DND-41 (cell line): ENCODE results near the gene CHST12.

Source experiments
- EZH2 ChIP-seq: IDR thresholded peaks from 3 replicates; pipeline ENCODE4 v1.6.1; 2012; ENCODE audit warnings: borderline replicate concordance, low read depth, mild to moderate bottlenecking, moderate library complexity, low read length, inconsistent platforms; ENCODE audit not compliant: severe bottlenecking
- TF ChIP-seq, protein P1 (sequence below): IDR thresholded peaks from 2 replicates; pipeline ENCODE4 v1.5.1; 2012; ENCODE audit warnings: borderline replicate concordance, low read length, moderate library complexity, mild to moderate bottlenecking; ENCODE audit not compliant: poor library complexity, severe bottlenecking; ENCODE audit errors: extremely low read depth

DNA sequence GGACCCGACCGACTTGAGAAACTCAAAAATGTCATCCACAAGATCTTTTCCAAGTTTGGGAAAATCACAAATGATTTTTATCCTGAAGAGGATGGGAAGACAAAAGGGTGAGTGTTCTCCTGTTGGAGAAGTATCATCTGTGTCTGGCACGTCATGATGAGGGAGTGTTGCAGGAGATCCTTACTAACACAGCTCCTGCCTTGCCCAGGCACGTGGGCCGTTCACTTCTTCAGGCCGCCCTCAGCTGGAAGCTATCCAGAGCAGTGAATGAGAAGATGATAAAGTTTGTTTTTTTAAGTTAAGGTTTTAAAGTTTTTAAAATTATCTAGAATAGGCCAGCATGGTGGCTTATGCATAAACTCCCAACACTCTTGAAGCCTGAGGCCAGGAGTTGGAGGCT is 42.6 kb upstream of the CHST12 start:
- TF ChIP-seq, protein P1, sequence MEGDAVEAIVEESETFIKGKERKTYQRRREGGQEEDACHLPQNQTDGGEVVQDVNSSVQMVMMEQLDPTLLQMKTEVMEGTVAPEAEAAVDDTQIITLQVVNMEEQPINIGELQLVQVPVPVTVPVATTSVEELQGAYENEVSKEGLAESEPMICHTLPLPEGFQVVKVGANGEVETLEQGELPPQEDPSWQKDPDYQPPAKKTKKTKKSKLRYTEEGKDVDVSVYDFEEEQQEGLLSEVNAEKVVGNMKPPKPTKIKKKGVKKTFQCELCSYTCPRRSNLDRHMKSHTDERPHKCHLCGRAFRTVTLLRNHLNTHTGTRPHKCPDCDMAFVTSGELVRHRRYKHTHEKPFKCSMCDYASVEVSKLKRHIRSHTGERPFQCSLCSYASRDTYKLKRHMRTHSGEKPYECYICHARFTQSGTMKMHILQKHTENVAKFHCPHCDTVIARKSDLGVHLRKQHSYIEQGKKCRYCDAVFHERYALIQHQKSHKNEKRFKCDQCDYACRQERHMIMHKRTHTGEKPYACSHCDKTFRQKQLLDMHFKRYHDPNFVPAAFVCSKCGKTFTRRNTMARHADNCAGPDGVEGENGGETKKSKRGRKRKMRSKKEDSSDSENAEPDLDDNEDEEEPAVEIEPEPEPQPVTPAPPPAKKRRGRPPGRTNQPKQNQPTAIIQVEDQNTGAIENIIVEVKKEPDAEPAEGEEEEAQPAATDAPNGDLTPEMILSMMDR, result no peak
- no peak for TF ChIP-seq EZH2
